Right kidney (tissue), 1 donor: ENCODE data around the gene C19orf73.
"Not testable (repeated sequence)": the region's sequence is repeated elsewhere in the genome, so short reads cannot be mapped to it uniquely, and the experiment has no call there.

Experiments
- DNase-seq: peaks from one replicate; pipeline ENCODE4 v3.0.0-alpha.2; 2016

C19orf73 gene

DNA sequence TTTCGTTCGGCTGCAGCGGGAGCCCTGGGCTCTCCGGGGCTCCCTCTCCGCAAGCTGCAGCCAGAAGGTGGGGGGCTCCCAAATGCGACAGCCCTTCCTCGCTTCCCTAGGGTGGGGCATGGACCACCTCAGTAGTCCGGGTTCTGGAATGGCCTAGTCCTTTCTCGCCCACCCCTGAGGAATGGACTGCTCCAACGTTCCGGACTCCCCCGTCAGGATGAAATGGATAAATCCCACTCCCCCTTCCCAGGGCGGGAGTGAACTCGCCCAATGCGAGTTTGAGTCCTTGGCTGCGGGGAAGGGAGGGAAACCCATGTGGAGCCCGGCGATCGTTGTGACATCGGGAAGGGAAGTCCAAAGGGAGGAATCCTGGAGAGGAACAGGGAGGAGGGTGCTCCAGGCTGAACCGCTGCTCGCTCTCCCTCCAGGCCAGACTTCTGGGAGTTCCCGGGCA is 30.7 kb upstream of the C19orf73 start:
- DNase-seq, result no peak

GRCh38 chr19:49148784-49149651 is 30.1 kb upstream of the C19orf73 start:
- peak; percentile 86 for DNase-seq

DNA sequence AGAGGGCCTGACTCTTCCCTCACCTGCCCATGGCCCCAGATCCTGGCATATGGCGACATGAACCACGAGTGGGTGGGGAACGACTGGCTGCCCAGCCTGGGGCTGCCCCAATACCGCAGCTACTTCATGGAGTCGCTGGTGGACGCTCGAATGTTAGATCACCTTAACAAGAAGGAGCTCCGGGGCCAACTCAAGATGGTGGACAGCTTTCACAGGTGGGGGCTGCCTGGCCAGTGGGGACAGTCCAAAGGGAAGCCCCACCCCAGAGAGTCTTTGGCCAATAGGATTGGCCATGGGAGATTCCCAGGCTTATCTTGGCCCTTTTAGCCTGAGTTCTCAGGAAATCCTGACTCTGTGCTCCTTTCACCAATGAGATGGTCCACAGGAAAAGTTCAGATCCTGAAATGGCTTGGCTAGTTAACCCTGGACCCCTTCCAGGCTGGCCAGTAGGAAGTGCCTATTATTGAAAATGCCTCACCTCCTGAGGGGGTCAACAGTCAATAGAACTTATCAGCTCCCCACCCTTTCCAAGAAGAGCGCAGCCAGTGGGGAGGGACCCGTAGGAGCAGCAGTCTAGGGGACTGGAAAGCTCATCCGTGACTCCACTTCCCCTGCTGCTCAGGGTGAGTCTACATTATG is 29.2 kb upstream of the C19orf73 start:
- no peak for DNase-seq

GRCh38 chr19:49146408-49146770 is 27.4 kb upstream of the C19orf73 start:
- DNase-seq, result not testable (repeated sequence)

DNA sequence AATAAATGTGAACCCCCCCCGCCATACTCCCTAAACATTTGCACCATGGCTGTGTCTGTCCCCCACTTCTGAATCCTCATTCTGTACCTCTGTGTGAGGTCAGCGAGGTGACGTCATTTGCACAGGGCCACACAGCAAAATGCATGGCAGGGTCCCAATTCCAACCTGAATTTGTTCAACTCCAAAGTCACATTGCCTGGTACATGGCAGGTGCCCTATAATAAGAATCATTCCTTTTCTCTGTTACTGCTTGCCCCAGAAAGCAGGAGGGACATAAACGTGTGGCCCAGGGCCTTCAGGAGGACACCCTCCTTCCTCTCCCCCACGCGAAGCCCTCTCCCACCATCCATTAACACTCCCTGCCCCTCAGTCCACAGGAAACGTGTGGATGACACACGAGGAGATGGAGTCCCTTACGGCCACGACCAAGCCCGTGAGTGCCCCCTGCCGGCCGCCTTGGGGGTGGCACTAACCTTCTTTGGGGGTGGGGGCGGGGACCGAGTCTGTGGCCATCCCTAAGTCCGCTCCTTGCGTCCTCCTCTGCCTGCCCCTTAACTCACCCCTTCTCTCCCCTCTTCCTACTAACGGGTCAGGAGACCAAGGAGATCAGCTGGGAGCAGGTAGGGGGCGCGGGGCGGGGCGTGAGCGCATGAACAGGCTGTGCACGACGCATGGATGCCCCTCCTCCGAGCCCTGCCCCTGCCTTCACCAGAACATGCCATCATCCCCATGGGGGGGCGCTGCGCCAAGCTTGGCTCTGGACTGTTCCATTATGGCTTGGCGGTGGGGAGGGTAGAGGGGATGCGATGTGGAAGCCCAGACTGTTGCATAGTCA is 26.8 kb upstream of the C19orf73 start:
- DNase-seq, result peak; percentile 80

DNA sequence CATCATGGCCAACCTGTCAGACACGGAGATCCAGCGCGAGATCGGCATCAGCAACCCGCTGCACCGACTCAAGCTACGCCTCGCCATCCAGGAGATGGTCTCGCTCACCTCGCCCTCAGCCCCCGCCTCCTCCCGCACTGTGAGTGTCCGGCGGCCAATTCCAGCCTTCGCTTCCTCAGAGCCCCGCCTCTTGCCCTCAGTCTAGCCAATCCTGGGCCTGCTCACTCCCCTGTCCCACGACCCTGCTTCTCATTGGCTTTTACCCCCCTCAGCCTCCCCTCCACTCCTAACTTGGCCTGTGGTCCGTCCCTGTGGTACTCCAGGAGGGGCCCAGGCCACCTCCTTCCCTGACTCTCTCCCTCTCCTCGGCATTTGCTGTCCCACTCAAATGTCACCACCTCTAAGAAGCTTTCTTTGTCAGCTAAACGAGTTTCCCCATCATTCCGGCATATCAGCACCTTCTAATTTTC is 24.0 kb upstream of the C19orf73 start:
- peak; percentile 73 for DNase-seq

- DNase-seq, result no peak
Measured at GRCh38 chr19:49141352-49141751, 22.4 kb upstream of the C19orf73 start.

- DNase-seq, result no peak
Measured at GRCh38 chr19:49140951-49141350, 22.0 kb upstream of the C19orf73 start.

- peak; percentile 47 for DNase-seq
Measured at GRCh38 chr19:49136771-49137171, 17.8 kb upstream of the C19orf73 start.

GRCh38 chr19:49135686-49136085 is 16.7 kb upstream of the C19orf73 start:
- no peak for DNase-seq

GRCh38 chr19:49133621-49134454 is 14.9 kb upstream of the C19orf73 start:
- peak; percentile 66 for DNase-seq

DNA sequence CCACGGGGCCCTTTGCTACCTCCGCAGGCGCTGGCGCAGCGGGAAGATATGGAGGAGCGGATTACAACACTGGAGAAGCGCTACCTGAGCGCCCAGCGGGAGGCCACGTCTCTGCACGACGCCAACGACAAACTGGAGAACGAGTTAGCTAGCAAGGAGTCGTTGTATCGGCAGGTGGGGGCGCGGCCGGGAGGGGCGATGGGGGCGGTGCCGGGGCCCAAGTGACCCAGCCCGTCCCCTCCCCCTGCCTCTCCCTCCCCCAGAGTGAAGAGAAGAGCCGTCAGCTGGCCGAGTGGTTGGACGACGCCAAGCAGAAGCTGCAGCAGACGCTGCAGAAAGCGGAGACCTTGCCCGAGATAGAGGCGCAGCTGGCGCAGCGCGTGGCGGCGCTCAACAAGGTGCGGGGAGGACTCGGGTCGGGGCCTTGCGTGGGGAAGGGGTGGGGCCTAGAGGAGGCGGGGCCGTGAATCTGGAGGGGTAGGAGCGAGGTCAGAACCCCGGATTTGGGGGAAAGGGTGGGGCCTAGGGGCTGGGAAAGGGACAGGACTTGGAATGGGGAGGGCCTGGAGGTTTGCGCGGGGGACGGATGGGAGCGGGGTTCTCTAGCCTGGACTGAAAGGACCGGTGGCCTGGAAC is 14.1 kb upstream of the C19orf73 start:
- no peak for DNase-seq

- DNase-seq, result no peak
Measured at GRCh38 chr19:49130325-49130724, 11.4 kb upstream of the C19orf73 start.

- DNase-seq, result no peak
Measured at GRCh38 chr19:49129238-49129583, 10.3 kb upstream of the C19orf73 start.

GRCh38 chr19:49128545-49129237 is 9.7 kb upstream of the C19orf73 start:
- DNase-seq, result no peak

DNA sequence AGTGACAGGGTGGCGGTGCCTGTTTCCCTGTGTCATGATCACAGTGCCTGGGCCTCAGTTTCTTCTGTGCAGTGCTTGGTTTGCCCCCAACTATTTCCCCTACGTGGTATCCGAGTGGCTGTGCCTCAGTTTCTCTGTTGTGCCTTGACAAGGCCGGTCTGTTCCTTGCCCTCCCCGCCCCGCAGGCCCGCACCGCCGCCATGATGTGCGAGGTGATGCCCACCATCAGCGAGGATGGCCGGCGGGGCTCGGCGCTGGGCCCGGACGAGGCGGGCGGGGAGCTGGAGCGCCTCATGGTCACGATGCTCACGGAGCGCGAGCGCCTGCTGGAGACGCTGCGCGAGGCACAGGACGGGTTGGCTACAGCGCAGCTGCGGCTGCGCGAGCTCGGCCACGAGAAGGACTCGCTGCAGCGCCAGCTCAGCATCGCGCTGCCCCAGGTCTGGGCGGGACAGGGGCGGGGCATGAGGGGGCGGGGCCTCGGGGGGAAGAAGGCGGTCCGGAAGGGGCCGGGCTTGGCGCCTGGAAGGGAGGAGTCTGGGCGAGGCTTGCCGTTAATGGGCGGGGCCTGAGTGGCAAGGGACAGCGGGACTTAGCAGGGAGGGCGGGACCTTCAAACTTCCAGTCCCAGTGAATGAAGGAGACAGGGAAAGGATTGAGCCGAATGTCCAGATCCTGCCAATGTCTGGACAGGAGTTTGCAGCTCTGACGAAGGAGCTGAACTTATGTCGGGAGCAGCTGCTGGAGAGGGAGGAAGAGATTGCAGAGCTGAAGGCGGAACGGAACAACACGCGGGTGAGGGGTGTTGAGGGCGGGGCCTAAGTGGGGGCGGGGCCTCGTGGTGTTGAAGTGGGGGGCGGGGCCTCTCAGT is 9.0 kb upstream of the C19orf73 start:
- DNase-seq, result peak; percentile 81

- DNase-seq, result not testable (repeated sequence)
Measured at GRCh38 chr19:49127225-49127624, 8.3 kb upstream of the C19orf73 start.

DNA sequence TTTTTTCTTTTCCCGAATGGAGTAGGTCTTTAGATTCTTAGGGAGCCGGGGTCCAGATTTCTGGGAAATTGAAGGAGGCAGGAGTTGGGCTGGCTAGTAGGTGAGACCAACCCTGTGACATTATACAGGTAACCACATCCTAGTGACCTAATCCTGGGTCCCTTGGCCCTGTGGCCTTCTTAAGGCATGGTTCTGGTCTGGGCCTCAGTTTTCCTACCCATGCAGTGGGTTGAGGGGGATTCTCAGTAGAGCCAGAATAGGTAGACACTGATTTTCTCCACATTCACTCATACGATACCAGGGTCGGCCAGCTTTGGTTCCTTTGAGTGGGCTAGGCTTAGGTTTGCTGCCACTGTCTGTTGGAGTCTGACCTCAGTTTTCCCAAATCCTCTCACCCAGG is 7.6 kb upstream of the C19orf73 start:
- DNase-seq, result no peak

DNA sequence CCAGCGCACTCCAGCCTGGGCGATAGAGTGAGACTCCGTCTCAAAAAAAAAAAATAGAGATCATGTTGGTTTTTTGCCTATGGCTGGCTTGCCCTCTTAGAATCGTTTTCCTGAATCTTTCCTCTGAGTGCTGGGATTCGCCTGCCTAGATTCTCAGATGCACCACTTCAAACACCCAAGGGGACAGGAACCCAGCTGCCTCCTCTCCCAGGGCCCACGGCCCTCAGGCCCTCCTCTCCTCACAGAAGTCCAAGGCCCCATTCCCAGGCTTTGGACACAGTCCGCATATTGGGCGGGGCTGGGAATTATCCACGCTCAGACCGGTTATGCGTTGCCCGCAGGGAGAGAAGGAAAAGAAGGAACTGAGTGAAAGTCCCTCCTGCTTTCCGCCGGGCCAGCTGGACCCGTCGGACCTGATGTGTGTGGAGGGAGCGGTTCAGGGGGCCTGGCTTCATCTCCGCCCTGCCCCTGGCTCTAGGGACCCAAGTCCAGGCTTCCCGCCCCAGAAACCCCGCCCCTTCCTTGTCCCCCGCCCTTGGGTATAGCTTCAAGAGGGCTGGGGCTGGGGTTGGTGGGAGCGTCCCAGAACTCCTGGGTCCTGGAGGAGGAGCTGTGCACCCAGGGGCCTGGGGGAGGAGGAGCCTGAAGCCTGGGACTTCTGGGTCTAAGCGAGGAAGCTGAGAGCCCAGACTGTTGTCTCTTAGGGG is 6.2 kb upstream of the C19orf73 start:
- DNase-seq, result no peak
